Central memory CD4-positive, alpha-beta T cell (primary cell): Measurements from ENCODE around the gene MAPKAPK3.

ENCODE experiments used
- DNase-seq: peaks from one replicate; pipeline ENCODE4 v3.0.0; 2022
- total RNA-seq, 3 experiments: gene quantifications; one replicate each; lab custom pipeline; 2026; lab: John Stamatoyannopoulos, UW

MAPKAPK3 gene
- 49.6 to 176 (median 81.6) reads per million in 3 experiments for total RNA-seq

GRCh38 chr3:50617096-50617791, at the start of gene MAPKAPK3:
MAPKAPK3 (plus strand) TSS chr3:50617151; CDS start chr3:50617566, 415 bp downstream.
- peak; percentile 38 for DNase-seq

GRCh38 chr3:50567386-50568167, 49.4 kb upstream of the MAPKAPK3 start, which contains the start of gene C3orf18:
C3orf18 (minus strand) TSS chr3:50567747; CDS start chr3:50565699, 2,048 bp downstream.
- DNase-seq, result peak; percentile 91

- peak; percentile 89 for DNase-seq
Observed at GRCh38 chr3:50568947-50569749, 47.8 kb upstream of the MAPKAPK3 start, which contains the start of gene HEMK1. HEMK1 (plus strand) TSS chr3:50569522; CDS start chr3:50571105, 1,583 bp downstream.

- no peak for DNase-seq
Observed at GRCh38 chr3:50570508-50571279, 46.3 kb upstream of the MAPKAPK3 start.

GRCh38 chr3:50571486-50571885, 45.5 kb upstream of the MAPKAPK3 start:
- no peak for DNase-seq

- DNase-seq, result peak; percentile 78
Observed at GRCh38 chr3:50572158-50572557, 44.8 kb upstream of the MAPKAPK3 start.

GRCh38 chr3:50572801-50573371, 44.1 kb upstream of the MAPKAPK3 start:
- DNase-seq, result no peak

- peak; percentile 52 for DNase-seq
Observed at GRCh38 chr3:50573566-50574443, 43.1 kb upstream of the MAPKAPK3 start.

- no peak for DNase-seq
Observed at GRCh38 chr3:50574444-50574831, 42.5 kb upstream of the MAPKAPK3 start.

GRCh38 chr3:50575372-50575771, 41.6 kb upstream of the MAPKAPK3 start:
- DNase-seq, result no peak

- DNase-seq, result no peak
Observed at GRCh38 chr3:50577348-50577747, 39.6 kb upstream of the MAPKAPK3 start.

- DNase-seq, result no peak
Observed at GRCh38 chr3:50580683-50581458, 36.1 kb upstream of the MAPKAPK3 start.

- DNase-seq, result no peak
Observed at GRCh38 chr3:50581459-50581842, 35.5 kb upstream of the MAPKAPK3 start.

- no peak for DNase-seq
Observed at GRCh38 chr3:50582083-50582482, 34.9 kb upstream of the MAPKAPK3 start.

- no peak for DNase-seq
Observed at GRCh38 chr3:50583897-50584296, 33.1 kb upstream of the MAPKAPK3 start.

- DNase-seq, result no peak
Observed at GRCh38 chr3:50584391-50584790, 32.6 kb upstream of the MAPKAPK3 start.

- DNase-seq, result no peak
Observed at GRCh38 chr3:50585919-50586762, 30.8 kb upstream of the MAPKAPK3 start.

- DNase-seq, result no peak
Observed at GRCh38 chr3:50586763-50587070, 30.2 kb upstream of the MAPKAPK3 start.

- no peak for DNase-seq
Observed at GRCh38 chr3:50587373-50587772, 29.6 kb upstream of the MAPKAPK3 start.
